Measurements from ENCODE around the gene CHD3.
A peak's percentile ranks its signal among the peaks of the same experiment; 100 is the strongest.

The CHD3 gene
- total RNA-seq: 275 to 684 (median 441) reads per million in 9 experiments

GRCh38 chr17:7888184-7888920 is at the start of gene CHD3:
Gene CHD3, plus strand, starts transcription at chr17:7888789. Its CDS starts 212 bp downstream, at chr17:7889001.
- peaks cover 54% of the 10 kb centered on the region for H3K36me3 Mint-ChIP-seq (ENCODE audit: insufficient read depth)
- no peak within 1 kb of the TSS for H3K27ac Mint-ChIP-seq
- H3K9me3 Mint-ChIP-seq: no peaks in the 10 kb centered on the region
- peaks cover 8 to 10% of the 10 kb centered on the region in 2 donors for H3K4me1 Mint-ChIP-seq (ENCODE audit: low read depth in 2 of 2)
- H3K27me3 Mint-ChIP-seq: no peaks in the 10 kb centered on the region
- ATAC-seq (replicated peaks): peak; percentile 17
- no peak within 1 kb of the TSS for H3K4me3 Mint-ChIP-seq
- peak; percentile 13 to 29 (median 15) for DNase-seq

GRCh38 chr17:7839190-7839875 is 49.3 kb upstream of the CHD3 start:
- DNase-seq (no peak), ATAC-seq (replicated peaks) (no peak)
- H3K36me3 Mint-ChIP-seq (ENCODE audit: insufficient read depth): peaks cover 80% of the 10 kb centered on the region
- peak overlapping the region in 1 of 2 donors; percentile 59 for H3K4me3 Mint-ChIP-seq
- H3K9me3 Mint-ChIP-seq: no peaks in the 10 kb centered on the region
- H3K27ac Mint-ChIP-seq: peak overlapping the region; percentile 60 to 100
- peaks cover 76% of the 10 kb centered on the region in 2 donors for H3K4me1 Mint-ChIP-seq (ENCODE audit: low read depth in 2 of 2)
- no peaks in the 10 kb centered on the region for H3K27me3 Mint-ChIP-seq

GRCh38 chr17:7839876-7840261 is 48.7 kb upstream of the CHD3 start:
- Mint-ChIP-seq H3K9me3 (no peaks in the 10 kb centered on the region), H3K27me3 (no peaks in the 10 kb centered on the region), H3K36me3 (ENCODE audit: insufficient read depth) (peaks cover 80% of the 10 kb centered on the region), H3K27ac (peak overlapping the region; percentile 100), H3K4me1 (ENCODE audit: low read depth in 2 of 2) (peaks cover 74 to 76% of the 10 kb centered on the region in 2 donors), H3K4me3 (peak overlapping the region in 1 of 2 donors; percentile 44)
- ATAC-seq (replicated peaks): no peak
- no peak for DNase-seq

GRCh38 chr17:7840441-7840840 is 48.1 kb upstream of the CHD3 start:
- peak overlapping the region; percentile 93 to 100 for H3K4me3 Mint-ChIP-seq
- H3K27me3 Mint-ChIP-seq: no peaks in the 10 kb centered on the region
- no peak for DNase-seq
- H3K27ac Mint-ChIP-seq: peak overlapping the region; percentile 100
- H3K4me1 Mint-ChIP-seq (ENCODE audit: low read depth in 2 of 2): peaks cover 73 to 74% of the 10 kb centered on the region in 2 donors
- no peak for ATAC-seq (replicated peaks)
- H3K36me3 Mint-ChIP-seq (ENCODE audit: insufficient read depth): peaks cover 80% of the 10 kb centered on the region
- H3K9me3 Mint-ChIP-seq: no peaks in the 10 kb centered on the region

GRCh38 chr17:7840875-7841274 is 47.7 kb upstream of the CHD3 start:
- H3K27ac Mint-ChIP-seq: peak overlapping the region; percentile 100
- no peak for ATAC-seq (replicated peaks)

GRCh38 chr17:7841396-7841914 is 47.1 kb upstream of the CHD3 start:
- DNase-seq (peak; percentile 88 to 90 (median 88)), ATAC-seq (replicated peaks) (peak; percentile 49)
- Mint-ChIP-seq H3K27ac (peak overlapping the region; percentile 100), H3K4me1 (ENCODE audit: low read depth in 2 of 2) (peaks cover 69 to 71% of the 10 kb centered on the region in 2 donors), H3K4me3 (peak overlapping the region; percentile 93 to 100), H3K27me3 (no peaks in the 10 kb centered on the region), H3K36me3 (ENCODE audit: insufficient read depth) (peaks cover 80% of the 10 kb centered on the region), H3K9me3 (no peaks in the 10 kb centered on the region)

More at GRCh38 chr17:7840875-7841274, 47.7 kb upstream of the CHD3 start:
- peak overlapping the region; percentile 93 to 100 for H3K4me3 Mint-ChIP-seq
- DNase-seq: no peak
- H3K36me3 Mint-ChIP-seq (ENCODE audit: insufficient read depth): peaks cover 80% of the 10 kb centered on the region
- no peaks in the 10 kb centered on the region for H3K27me3 Mint-ChIP-seq
- no peaks in the 10 kb centered on the region for H3K9me3 Mint-ChIP-seq
- H3K4me1 Mint-ChIP-seq (ENCODE audit: low read depth in 2 of 2): peaks cover 73 to 76% of the 10 kb centered on the region in 2 donors

GRCh38 chr17:7841915-7842379 is 46.6 kb upstream of the CHD3 start:
- peaks cover 65 to 67% of the 10 kb centered on the region in 2 donors for H3K4me1 Mint-ChIP-seq (ENCODE audit: low read depth in 2 of 2)
- peak overlapping the region; percentile 93 to 100 for H3K4me3 Mint-ChIP-seq
- H3K27me3 Mint-ChIP-seq: no peaks in the 10 kb centered on the region
- H3K36me3 Mint-ChIP-seq (ENCODE audit: insufficient read depth): peaks cover 80% of the 10 kb centered on the region
- H3K9me3 Mint-ChIP-seq: no peaks in the 10 kb centered on the region
- ATAC-seq (replicated peaks) (peak; percentile 30), DNase-seq (peak; percentile 80 to 84 (median 82))
- H3K27ac Mint-ChIP-seq: peak overlapping the region; percentile 100

- no peaks in the 10 kb centered on the region for H3K27me3 Mint-ChIP-seq
- DNase-seq: peak; percentile 95 to 97 (median 96)
- peaks cover 85% of the 10 kb centered on the region for H3K36me3 Mint-ChIP-seq (ENCODE audit: insufficient read depth)
- peak overlapping the region; percentile 100 for H3K27ac Mint-ChIP-seq
- peaks cover 59 to 61% of the 10 kb centered on the region in 2 donors for H3K4me1 Mint-ChIP-seq (ENCODE audit: low read depth in 2 of 2)
- ATAC-seq (replicated peaks): peak; percentile 50
- H3K4me3 Mint-ChIP-seq: peak overlapping the region; percentile 93 to 100
- H3K9me3 Mint-ChIP-seq: no peaks in the 10 kb centered on the region
Observed at GRCh38 chr17:7842380-7843256, 46.0 kb upstream of the CHD3 start.

GRCh38 chr17:7843257-7843535 is 45.4 kb upstream of the CHD3 start:
- Mint-ChIP-seq H3K9me3 (no peaks in the 10 kb centered on the region), H3K27ac (peak overlapping the region; percentile 100), H3K27me3 (no peaks in the 10 kb centered on the region), H3K4me1 (ENCODE audit: low read depth in 2 of 2) (peaks cover 56 to 59% of the 10 kb centered on the region in 2 donors), H3K4me3 (peak overlapping the region; percentile 93 to 100), H3K36me3 (ENCODE audit: insufficient read depth) (peaks cover 90% of the 10 kb centered on the region)
- no peak for ATAC-seq (replicated peaks)
- no peak for DNase-seq

- H3K9me3 Mint-ChIP-seq: no peaks in the 10 kb centered on the region
- H3K4me1 Mint-ChIP-seq (ENCODE audit: low read depth in 2 of 2): peaks cover 52 to 54% of the 10 kb centered on the region in 2 donors
- H3K4me3 Mint-ChIP-seq: peak overlapping the region; percentile 93 to 100
- peak; percentile 92 to 93 (median 92) for DNase-seq
- no peaks in the 10 kb centered on the region for H3K27me3 Mint-ChIP-seq
- peaks cover 91% of the 10 kb centered on the region for H3K36me3 Mint-ChIP-seq (ENCODE audit: insufficient read depth)
- peak overlapping the region; percentile 100 for H3K27ac Mint-ChIP-seq
- ATAC-seq (replicated peaks): peak; percentile 28
Observed at GRCh38 chr17:7843536-7844291, 44.9 kb upstream of the CHD3 start.

- Mint-ChIP-seq H3K36me3 (ENCODE audit: insufficient read depth) (peaks cover 96% of the 10 kb centered on the region), H3K4me3 (peak overlapping the region; percentile 93 to 100), H3K27ac (peak overlapping the region; percentile 100), H3K9me3 (no peaks in the 10 kb centered on the region), H3K4me1 (ENCODE audit: low read depth in 2 of 2) (peaks cover 46 to 48% of the 10 kb centered on the region in 2 donors), H3K27me3 (no peaks in the 10 kb centered on the region)
- DNase-seq: peak; percentile 75 to 81 (median 78)
- peak; percentile 20 for ATAC-seq (replicated peaks)
Observed at GRCh38 chr17:7844292-7845154, 44.1 kb upstream of the CHD3 start.
